Chondrocyte (in vitro differentiated cells): ENCODE data around the gene MICAL1. TPM values are rescaled to one million over a fixed set of nuclear protein-coding genes. Genes with fewer than 3 reads are reported as not detected.
A peak's percentile ranks its signal among the peaks of the same experiment; 100 is the strongest.

Experiments
- DNase-seq: peaks from one replicate; pipeline ENCODE4 v3.0.0; 2021; ENCODE audit warnings: mixed read lengths, low spot score
- H3K27ac Mint-ChIP-seq: one replicate; pipeline ENCODE4 v1.8.0; 2021; ENCODE audit warnings: mild to moderate bottlenecking, moderate library complexity, mixed read lengths; ENCODE audit not compliant: unreplicated experiment
- H3K27me3 Mint-ChIP-seq: 2 replicates; pipeline ENCODE4 v1.8.0; 2021; ENCODE audit warnings: low read depth, mixed read lengths
- H3K36me3 Mint-ChIP-seq: 2 replicates; pipeline ENCODE4 v1.8.0; 2021; ENCODE audit warnings: low read depth, mixed read lengths
- H3K4me1 Mint-ChIP-seq: 2 replicates; pipeline ENCODE4 v1.8.0; 2021; ENCODE audit warnings: low read depth, mild to moderate bottlenecking, mixed read lengths
- H3K4me3 Mint-ChIP-seq: one replicate; pipeline ENCODE4 v1.8.0; 2021; ENCODE audit warnings: mild to moderate bottlenecking, moderate library complexity, mixed read lengths; ENCODE audit not compliant: unreplicated experiment
- H3K9me3 Mint-ChIP-seq: 2 replicates; pipeline ENCODE4 v1.8.0; 2021; ENCODE audit warnings: low read depth, mixed read lengths
- total RNA-seq: library from RNA; stranded (reverse); gene quantifications from 3 replicates; pipeline ENCODE4 v1.2.1, GENCODE V29; 2021
- TF ChIP-seq, protein P1 (sequence below): fragments of 200-600 bp; sonication (generic); IDR thresholded peaks from 2 replicates; pipeline ENCODE4 v1.5.0; 2021; ENCODE audit warnings: antibody characterized with exemption, mild to moderate bottlenecking, moderate library complexity

Gene MICAL1
- total RNA-seq, 1 donor from 2014 or later, result 102 TPM

DNA sequence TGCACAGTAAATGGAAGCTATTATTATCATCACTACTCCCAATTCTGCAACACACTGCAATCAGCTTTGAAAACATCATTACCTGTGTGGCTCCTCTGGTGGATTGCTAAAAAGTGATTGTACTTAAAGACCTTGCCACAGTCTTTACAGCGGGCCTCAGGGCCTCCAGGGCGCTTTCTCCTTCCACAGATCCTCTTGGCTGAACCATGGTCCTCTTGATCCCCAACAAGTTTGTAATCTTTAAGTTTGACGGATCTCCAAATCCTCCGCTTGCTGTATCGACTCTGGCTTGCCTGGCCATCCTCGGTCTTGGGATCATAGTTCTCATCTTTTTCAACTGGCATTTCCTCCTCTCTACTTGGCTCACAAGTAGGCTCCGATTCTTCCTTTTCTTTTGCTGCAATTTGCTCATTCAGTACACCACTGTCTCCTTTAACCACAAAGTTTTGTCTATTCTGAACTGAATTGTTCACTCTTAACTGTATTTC lies 25.5 kb upstream of the MICAL1 start:
- peaks cover 50% of the 10 kb centered on the region for H3K4me1 Mint-ChIP-seq

DNA sequence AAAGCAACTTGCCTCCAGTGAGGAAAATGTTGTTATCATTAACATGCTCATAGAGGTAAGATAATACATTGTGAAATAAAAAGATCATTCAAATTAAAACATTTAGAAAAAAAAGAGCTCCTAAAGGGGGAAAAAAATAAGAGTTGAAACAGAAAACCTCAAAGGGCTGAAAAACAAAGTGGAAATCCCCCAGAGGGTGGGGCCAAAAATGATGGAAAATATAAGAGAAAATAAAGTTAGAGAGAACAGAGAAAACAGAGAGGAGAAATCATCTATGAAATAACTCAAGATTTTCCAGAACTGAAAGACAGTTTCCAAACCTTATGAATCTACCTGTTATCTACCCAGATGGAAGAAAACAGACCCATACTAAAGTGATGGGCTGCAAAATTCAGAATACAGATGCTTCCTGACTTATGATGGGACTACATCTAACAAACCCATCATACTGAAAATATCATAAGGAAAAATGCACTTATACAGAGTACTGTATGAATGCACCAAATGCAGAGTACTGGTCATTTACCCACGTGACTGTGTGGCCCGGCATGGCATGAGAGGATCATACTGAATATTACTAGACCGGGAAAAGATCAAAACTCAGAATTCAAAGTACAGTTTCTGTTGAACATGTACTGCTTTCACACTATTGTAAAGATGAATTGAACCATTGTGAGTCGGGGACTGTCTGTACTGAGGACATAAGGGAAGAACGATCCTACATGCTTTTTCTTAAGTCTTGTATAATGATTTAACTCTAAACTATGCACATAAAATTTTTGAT lies 23.5 kb upstream of the MICAL1 start:
- Mint-ChIP-seq H3K27me3 (no peaks in the 10 kb centered on the region), H3K4me1 (peaks cover 50% of the 10 kb centered on the region), H3K9me3 (no peaks in the 10 kb centered on the region), H3K27ac (no peak overlapping the region), H3K4me3 (peak overlapping the region; percentile 22), H3K36me3 (peaks cover 19% of the 10 kb centered on the region)
- TF ChIP-seq, protein P1, sequence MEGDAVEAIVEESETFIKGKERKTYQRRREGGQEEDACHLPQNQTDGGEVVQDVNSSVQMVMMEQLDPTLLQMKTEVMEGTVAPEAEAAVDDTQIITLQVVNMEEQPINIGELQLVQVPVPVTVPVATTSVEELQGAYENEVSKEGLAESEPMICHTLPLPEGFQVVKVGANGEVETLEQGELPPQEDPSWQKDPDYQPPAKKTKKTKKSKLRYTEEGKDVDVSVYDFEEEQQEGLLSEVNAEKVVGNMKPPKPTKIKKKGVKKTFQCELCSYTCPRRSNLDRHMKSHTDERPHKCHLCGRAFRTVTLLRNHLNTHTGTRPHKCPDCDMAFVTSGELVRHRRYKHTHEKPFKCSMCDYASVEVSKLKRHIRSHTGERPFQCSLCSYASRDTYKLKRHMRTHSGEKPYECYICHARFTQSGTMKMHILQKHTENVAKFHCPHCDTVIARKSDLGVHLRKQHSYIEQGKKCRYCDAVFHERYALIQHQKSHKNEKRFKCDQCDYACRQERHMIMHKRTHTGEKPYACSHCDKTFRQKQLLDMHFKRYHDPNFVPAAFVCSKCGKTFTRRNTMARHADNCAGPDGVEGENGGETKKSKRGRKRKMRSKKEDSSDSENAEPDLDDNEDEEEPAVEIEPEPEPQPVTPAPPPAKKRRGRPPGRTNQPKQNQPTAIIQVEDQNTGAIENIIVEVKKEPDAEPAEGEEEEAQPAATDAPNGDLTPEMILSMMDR, result no peak
- DNase-seq, result no peak

More for the DNA sequence above, 25.5 kb upstream of the MICAL1 start:
- H3K27ac Mint-ChIP-seq, result no peak overlapping the region
- no peaks in the 10 kb centered on the region for H3K9me3 Mint-ChIP-seq
- H3K27me3 Mint-ChIP-seq, result no peaks in the 10 kb centered on the region
- H3K36me3 Mint-ChIP-seq, result peaks cover 11% of the 10 kb centered on the region
- no peak for DNase-seq
- peak overlapping the region; percentile 2 for H3K4me3 Mint-ChIP-seq
- TF ChIP-seq, protein P1, result no peak

DNA sequence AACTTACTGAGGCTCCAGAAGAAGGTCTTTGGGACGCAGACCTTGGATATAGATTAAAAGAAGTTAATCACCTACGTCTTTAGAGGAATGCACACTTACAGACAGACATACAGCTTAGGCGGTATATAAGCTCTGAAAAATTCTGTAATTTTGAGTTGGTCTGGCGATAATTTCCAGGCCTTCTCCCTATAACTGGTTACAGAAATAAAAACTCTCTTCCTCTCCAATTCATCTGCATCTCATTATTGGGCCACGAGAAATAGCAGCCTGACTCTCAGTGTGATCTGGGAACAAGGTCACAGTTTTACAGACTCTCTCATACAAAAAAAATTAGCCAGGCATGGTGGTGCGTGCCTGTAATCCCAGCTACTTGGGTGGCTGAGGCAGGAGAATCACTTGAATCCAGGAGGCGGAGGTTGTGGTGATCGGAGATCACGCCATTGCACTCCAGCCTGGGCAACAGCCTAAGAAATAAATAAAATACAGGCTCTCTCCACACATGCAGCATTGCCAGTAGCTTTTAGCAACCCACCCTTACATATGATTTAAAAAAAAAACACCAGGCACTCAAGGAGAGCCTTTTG lies 22.7 kb upstream of the MICAL1 start:
- Mint-ChIP-seq H3K4me1 (peaks cover 47% of the 10 kb centered on the region), H3K36me3 (peaks cover 22% of the 10 kb centered on the region), H3K4me3 (peak overlapping the region; percentile 22), H3K27me3 (no peaks in the 10 kb centered on the region), H3K9me3 (no peaks in the 10 kb centered on the region), H3K27ac (no peak overlapping the region)
- no peak for DNase-seq
- TF ChIP-seq, protein P1, result no peak

DNA sequence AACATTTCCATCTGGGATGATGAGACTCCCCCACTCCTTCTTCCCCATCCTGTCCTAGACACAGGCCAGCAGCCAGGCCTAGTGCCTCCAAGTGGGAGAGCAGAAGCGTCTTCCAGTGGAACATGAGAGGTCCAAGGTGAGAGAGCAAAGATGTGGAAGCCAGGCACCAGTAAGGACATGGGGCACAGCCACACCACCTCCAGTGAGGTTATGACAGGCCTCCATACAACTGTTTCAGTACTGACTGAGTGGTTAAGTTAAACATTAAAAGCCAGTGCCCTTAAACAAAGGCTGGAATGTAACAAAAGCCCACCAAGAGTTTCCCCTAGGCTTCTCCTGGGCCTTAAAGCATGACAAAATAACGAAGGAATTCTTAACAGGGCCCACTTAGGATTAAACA lies 22.2 kb upstream of the MICAL1 start:
- Mint-ChIP-seq H3K27me3 (no peaks in the 10 kb centered on the region), H3K36me3 (peaks cover 27% of the 10 kb centered on the region), H3K27ac (peak overlapping the region; percentile 38), H3K4me1 (peaks cover 47% of the 10 kb centered on the region), H3K9me3 (no peaks in the 10 kb centered on the region), H3K4me3 (no peak overlapping the region)
- TF ChIP-seq, protein P1, result no peak
- no peak for DNase-seq

DNA sequence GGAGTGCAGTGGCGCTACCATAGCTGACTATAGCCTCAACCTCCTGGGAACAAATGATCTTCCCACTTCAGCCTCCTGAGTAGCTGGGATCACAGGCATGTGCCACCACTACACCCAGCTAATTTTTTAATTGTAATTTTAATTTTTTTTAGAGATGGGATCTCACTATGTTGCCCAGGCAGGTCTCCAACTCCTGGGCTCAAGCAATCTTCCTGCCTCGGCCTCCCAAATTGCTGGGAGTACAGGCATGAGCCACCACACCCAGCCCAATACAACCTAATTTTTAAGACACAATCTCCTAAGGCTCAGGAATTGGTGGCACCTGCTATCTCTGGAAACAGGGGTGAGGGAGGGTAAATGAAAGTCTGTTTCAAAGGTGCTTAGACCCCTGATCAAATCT lies 21.6 kb upstream of the MICAL1 start:
- no peaks in the 10 kb centered on the region for H3K27me3 Mint-ChIP-seq
- H3K9me3 Mint-ChIP-seq, result no peaks in the 10 kb centered on the region
- H3K4me1 Mint-ChIP-seq, result peaks cover 42% of the 10 kb centered on the region
- H3K36me3 Mint-ChIP-seq, result peaks cover 28% of the 10 kb centered on the region
- no peak for DNase-seq
- no peak overlapping the region for H3K27ac Mint-ChIP-seq
- TF ChIP-seq, protein P1, result no peak
- H3K4me3 Mint-ChIP-seq, result no peak overlapping the region
